ENCODE measurements around the gene DPP6. TPM values are rescaled to one million over a fixed set of nuclear protein-coding genes. Genes with fewer than 3 reads are reported as not detected.

The DPP6 gene
- total and polyA plus RNA-seq, 9 donors = 3.3 to 11.5 (median 4.7) TPM

DNA sequence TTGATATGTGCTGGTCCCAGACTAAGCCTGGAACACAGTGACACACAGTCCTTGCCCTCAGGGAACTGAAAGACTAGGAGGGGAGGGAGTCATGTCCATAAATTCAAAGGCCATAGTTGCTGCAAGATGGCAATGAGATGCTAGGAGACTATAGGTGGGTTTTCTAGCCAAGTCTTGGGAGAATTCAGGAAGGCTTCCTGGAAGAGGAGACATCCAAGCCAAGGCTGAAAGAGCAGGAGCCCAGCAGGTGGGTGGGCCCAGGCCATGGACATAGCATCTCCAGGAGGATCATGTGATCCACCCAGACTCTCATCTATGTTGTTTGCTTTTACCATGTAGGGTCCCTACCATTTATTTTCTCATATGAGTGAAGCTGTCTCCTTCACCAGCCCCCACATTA is 335.1 kb downstream of the DPP6 start:
- Histone ChIP-seq H3K27ac (ENCODE audit: low read length) (no peak overlapping the region), H3K4me3 (ENCODE audit: low read length) (no peak overlapping the region), H3K9me3 (replicated peaks; ENCODE audit: control insufficient read depth, low read depth, low read length) (no peaks in the 10 kb centered on the region), H3K36me3 (ENCODE audit: control insufficient read depth, insufficient read depth, low read length) (no peaks in the 10 kb centered on the region), H3K4me1 (ENCODE audit: control insufficient read depth, insufficient read depth, low read length) (no peaks in the 10 kb centered on the region), H3K27me3 (ENCODE audit: control insufficient read depth, insufficient read depth, low read length) (no peaks in the 10 kb centered on the region)
- no peak for DNase-seq

GRCh38 chr7:154388412-154388811 is 336.2 kb downstream of the DPP6 start:
- H3K4me3 ChIP-seq (ENCODE audit: low read length) = no peak overlapping the region
- H3K27ac ChIP-seq (ENCODE audit: low read length) = no peak overlapping the region
- no peaks in the 10 kb centered on the region for H3K36me3 ChIP-seq (ENCODE audit: control insufficient read depth, insufficient read depth, low read length)
- no peaks in the 10 kb centered on the region for H3K27me3 ChIP-seq (ENCODE audit: control insufficient read depth, insufficient read depth, low read length)
- no peaks in the 10 kb centered on the region for H3K9me3 ChIP-seq (replicated peaks; ENCODE audit: control insufficient read depth, low read depth, low read length)
- WGBS (ENCODE audit: insufficient coverage) = 87% methylated on average over 4 of the region's 4 CpGs
- no peaks in the 10 kb centered on the region for H3K4me1 ChIP-seq (ENCODE audit: control insufficient read depth, insufficient read depth, low read length)
- no peak for DNase-seq

DNA sequence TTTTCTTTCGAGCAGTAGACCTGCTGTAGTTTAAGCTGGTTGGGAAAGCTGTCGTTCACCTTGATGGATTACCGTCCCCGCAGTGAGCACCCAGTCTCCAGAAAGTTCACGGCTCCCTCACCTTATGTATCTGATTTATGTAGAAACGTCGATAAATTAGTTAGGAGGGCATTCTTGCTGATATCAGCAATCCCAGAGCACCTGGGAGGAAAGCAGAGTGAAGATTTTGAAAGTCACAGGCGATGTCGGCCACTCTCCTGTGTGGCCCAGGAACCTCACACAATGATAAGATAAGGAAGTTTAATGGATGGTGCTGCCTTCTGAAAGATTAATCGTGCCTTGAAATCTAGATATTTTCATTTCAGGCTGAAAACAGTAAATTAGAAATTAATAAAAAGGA is 336.8 kb downstream of the DPP6 start:
- Histone ChIP-seq H3K4me1 (ENCODE audit: control insufficient read depth, insufficient read depth, low read length) (no peaks in the 10 kb centered on the region), H3K36me3 (ENCODE audit: control insufficient read depth, insufficient read depth, low read length) (no peaks in the 10 kb centered on the region), H3K4me3 (ENCODE audit: low read length) (no peak overlapping the region), H3K9me3 (replicated peaks; ENCODE audit: control insufficient read depth, low read depth, low read length) (no peaks in the 10 kb centered on the region), H3K27me3 (ENCODE audit: control insufficient read depth, insufficient read depth, low read length) (no peaks in the 10 kb centered on the region), H3K27ac (ENCODE audit: low read length) (no peak overlapping the region)
- no peak for DNase-seq
- 77% methylated on average over 6 of the region's 10 CpGs for WGBS (ENCODE audit: insufficient coverage)

GRCh38 chr7:154390961-154391360 is 338.8 kb downstream of the DPP6 start:
- H3K36me3 ChIP-seq (ENCODE audit: control insufficient read depth, insufficient read depth, low read length) = no peaks in the 10 kb centered on the region
- DNase-seq = no peak
- peaks cover 2% of the 10 kb centered on the region for H3K9me3 ChIP-seq (replicated peaks; ENCODE audit: control insufficient read depth, low read depth, low read length)
- H3K27ac ChIP-seq (ENCODE audit: low read length) = no peak overlapping the region
- no peak overlapping the region for H3K4me3 ChIP-seq (ENCODE audit: low read length)
- WGBS (ENCODE audit: insufficient coverage) = 96% methylated on average over 14 of the region's 17 CpGs
- H3K27me3 ChIP-seq (ENCODE audit: control insufficient read depth, insufficient read depth, low read length) = no peaks in the 10 kb centered on the region
- H3K4me1 ChIP-seq (ENCODE audit: control insufficient read depth, insufficient read depth, low read length) = no peaks in the 10 kb centered on the region

- no CpG with 5 or more reads among the region's 2 CpGs for WGBS (ENCODE audit: insufficient coverage)
- Histone ChIP-seq H3K4me1 (ENCODE audit: control insufficient read depth, insufficient read depth, low read length) (no peaks in the 10 kb centered on the region), H3K36me3 (ENCODE audit: control insufficient read depth, insufficient read depth, low read length) (no peaks in the 10 kb centered on the region), H3K9me3 (replicated peaks; ENCODE audit: control insufficient read depth, low read depth, low read length) (peaks cover 2% of the 10 kb centered on the region), H3K27me3 (ENCODE audit: control insufficient read depth, insufficient read depth, low read length) (no peaks in the 10 kb centered on the region), H3K27ac (ENCODE audit: low read length) (no peak overlapping the region), H3K4me3 (ENCODE audit: low read length) (no peak overlapping the region)
- DNase-seq = no peak
Measured at GRCh38 chr7:154394804-154395203, 342.6 kb downstream of the DPP6 start.

GRCh38 chr7:154406312-154406711 is 354.1 kb downstream of the DPP6 start:
- Histone ChIP-seq H3K36me3 (ENCODE audit: control insufficient read depth, insufficient read depth, low read length) (no peaks in the 10 kb centered on the region), H3K4me3 (ENCODE audit: low read length) (no peak overlapping the region), H3K27me3 (ENCODE audit: control insufficient read depth, insufficient read depth, low read length) (no peaks in the 10 kb centered on the region), H3K27ac (ENCODE audit: low read length) (no peak overlapping the region), H3K9me3 (replicated peaks; ENCODE audit: control insufficient read depth, low read depth, low read length) (no peaks in the 10 kb centered on the region), H3K4me1 (ENCODE audit: control insufficient read depth, insufficient read depth, low read length) (no peaks in the 10 kb centered on the region)
- 87% methylated on average over 8 of the region's 8 CpGs for WGBS (ENCODE audit: insufficient coverage)
- no peak for DNase-seq

DNA sequence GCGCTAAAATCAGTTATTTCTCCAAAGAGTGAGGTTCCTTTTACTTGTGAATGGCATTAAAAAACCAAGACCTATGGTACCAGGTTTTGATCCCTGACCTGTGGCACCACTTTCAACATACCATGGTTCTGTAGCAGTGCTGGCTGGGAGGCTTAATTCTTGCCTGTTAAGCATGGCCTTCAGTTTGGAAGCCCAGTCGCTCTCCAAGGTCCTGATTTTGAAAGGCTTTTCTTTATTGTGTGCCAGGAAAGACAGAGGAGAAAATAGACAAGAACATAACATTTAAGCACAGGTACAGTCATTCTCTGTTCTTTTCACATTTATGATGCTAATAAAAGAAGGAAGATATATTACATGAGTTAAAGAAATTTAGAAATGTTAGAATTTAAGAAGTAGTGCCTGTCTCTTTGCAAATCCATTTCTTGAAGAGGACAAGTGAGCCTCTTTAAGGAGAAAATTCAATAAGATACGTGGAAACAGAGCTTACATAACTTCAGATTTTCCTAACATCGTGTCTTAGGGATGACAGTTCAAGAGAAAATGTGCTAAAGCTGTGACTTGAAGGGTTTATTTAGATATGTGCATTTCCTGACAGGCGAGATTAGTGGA is 357.6 kb downstream of the DPP6 start:
- no peaks in the 10 kb centered on the region for H3K4me1 ChIP-seq (ENCODE audit: control insufficient read depth, insufficient read depth, low read length)
- H3K36me3 ChIP-seq (ENCODE audit: control insufficient read depth, insufficient read depth, low read length) = no peaks in the 10 kb centered on the region
- peak; percentile 68 for DNase-seq
- H3K27me3 ChIP-seq (ENCODE audit: control insufficient read depth, insufficient read depth, low read length) = no peaks in the 10 kb centered on the region
- H3K9me3 ChIP-seq (replicated peaks; ENCODE audit: control insufficient read depth, low read depth, low read length) = no peaks in the 10 kb centered on the region
- H3K4me3 ChIP-seq (ENCODE audit: low read length) = no peak overlapping the region
- H3K27ac ChIP-seq (ENCODE audit: low read length) = no peak overlapping the region
- WGBS (ENCODE audit: insufficient coverage) = no CpG with 5 or more reads among the region's 5 CpGs

DNA sequence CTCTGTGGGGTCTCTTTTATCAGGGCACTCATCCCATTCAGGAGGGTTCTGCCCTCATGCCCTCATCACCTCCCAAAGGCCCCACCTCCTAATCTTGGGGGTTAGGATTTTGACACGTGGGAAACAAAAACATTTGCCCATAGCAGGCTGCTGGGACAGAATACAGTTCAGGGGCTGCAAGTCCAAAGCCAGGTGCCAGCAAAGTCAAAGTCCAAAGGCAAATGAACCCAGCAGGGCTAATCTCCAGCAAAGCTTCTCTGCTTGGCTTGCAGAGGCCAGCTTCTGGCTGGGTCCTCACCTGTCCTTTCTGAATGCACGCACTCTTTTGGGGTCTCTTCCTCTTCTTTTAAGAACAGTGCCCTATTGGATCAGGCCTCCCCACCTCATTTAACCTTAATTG is 359.9 kb downstream of the DPP6 start:
- H3K9me3 ChIP-seq (replicated peaks; ENCODE audit: control insufficient read depth, low read depth, low read length) = no peaks in the 10 kb centered on the region
- no peaks in the 10 kb centered on the region for H3K4me1 ChIP-seq (ENCODE audit: control insufficient read depth, insufficient read depth, low read length)
- H3K4me3 ChIP-seq (ENCODE audit: low read length) = no peak overlapping the region
- WGBS (ENCODE audit: insufficient coverage) = 50% methylated on average over 2 of the region's 2 CpGs
- H3K27me3 ChIP-seq (ENCODE audit: control insufficient read depth, insufficient read depth, low read length) = no peaks in the 10 kb centered on the region
- H3K27ac ChIP-seq (ENCODE audit: low read length) = no peak overlapping the region
- DNase-seq = no peak
- H3K36me3 ChIP-seq (ENCODE audit: control insufficient read depth, insufficient read depth, low read length) = no peaks in the 10 kb centered on the region

DNA sequence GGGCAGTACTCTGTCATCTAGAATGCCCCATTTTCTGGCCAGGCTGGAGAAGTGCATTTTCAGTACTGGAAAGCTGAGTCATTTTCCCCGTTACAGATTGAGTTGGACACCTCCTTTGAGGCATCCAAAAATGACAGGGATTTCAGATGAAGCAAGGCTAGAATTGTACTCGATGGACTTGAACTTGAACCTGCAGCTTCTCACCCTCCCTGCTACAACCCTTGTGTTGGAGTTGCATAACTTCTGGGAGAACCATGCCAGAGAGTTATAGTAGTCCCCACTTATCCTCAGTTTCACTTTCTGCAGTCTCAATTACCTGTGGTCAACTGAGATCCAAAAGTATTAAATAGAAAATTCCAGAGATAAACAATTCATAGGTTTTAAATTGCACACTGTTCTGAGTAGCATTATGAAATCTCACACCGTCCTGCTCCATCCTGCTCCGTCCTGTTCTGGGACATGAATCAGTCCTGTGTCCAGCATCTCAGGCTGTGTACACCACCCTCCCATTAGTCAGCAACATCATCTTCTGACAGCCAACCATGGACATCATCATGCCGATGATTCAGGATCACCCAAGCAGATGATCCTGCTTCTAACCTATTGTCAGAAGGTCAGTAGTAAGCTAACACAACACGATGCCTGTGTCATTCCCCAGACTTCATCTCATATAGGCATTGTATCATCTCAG is 363.7 kb downstream of the DPP6 start:
- Histone ChIP-seq H3K9me3 (replicated peaks; ENCODE audit: control insufficient read depth, low read depth, low read length) (no peaks in the 10 kb centered on the region), H3K36me3 (ENCODE audit: control insufficient read depth, insufficient read depth, low read length) (no peaks in the 10 kb centered on the region), H3K4me1 (ENCODE audit: control insufficient read depth, insufficient read depth, low read length) (no peaks in the 10 kb centered on the region), H3K27me3 (ENCODE audit: control insufficient read depth, insufficient read depth, low read length) (no peaks in the 10 kb centered on the region), H3K4me3 (ENCODE audit: low read length) (no peak overlapping the region), H3K27ac (ENCODE audit: low read length) (no peak overlapping the region)
- 78% methylated on average over 4 of the region's 6 CpGs for WGBS (ENCODE audit: insufficient coverage)
- DNase-seq = no peak

GRCh38 chr7:154416714-154417113 is 364.5 kb downstream of the DPP6 start:
- WGBS (ENCODE audit: insufficient coverage) = 45% methylated on average over 4 of the region's 6 CpGs
- H3K27ac ChIP-seq (ENCODE audit: low read length) = no peak overlapping the region

DNA sequence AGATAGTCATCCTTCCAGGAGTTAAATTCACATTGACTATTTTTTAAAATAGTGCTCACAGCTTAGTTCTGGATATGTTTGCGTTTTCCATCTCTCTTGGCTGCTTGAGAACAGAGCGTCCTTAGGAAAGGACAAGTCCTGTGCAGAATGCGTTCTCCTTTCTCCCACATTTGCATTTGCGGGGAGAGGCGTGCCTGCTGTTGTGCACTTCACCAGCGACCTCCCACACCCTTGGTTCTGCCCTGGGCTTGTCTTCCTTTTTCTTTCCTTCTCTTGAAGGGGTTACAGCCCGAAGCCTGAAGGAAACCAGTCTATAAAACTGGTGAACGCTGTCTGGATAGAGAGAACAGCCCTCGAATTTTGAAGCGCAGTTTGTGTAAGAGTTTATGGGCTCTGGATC is 367.1 kb downstream of the DPP6 start:
- Histone ChIP-seq H3K4me1 (ENCODE audit: control insufficient read depth, insufficient read depth, low read length) (peaks cover 3% of the 10 kb centered on the region), H3K4me3 (ENCODE audit: low read length) (no peak overlapping the region), H3K27me3 (ENCODE audit: control insufficient read depth, insufficient read depth, low read length) (no peaks in the 10 kb centered on the region), H3K9me3 (replicated peaks; ENCODE audit: control insufficient read depth, low read depth, low read length) (no peaks in the 10 kb centered on the region), H3K27ac (ENCODE audit: low read length) (no peak overlapping the region), H3K36me3 (ENCODE audit: control insufficient read depth, insufficient read depth, low read length) (no peaks in the 10 kb centered on the region)
- 53% methylated on average over 5 of the region's 10 CpGs for WGBS (ENCODE audit: insufficient coverage)
- no peak for DNase-seq

More at GRCh38 chr7:154416714-154417113, 364.5 kb downstream of the DPP6 start:
- Histone ChIP-seq H3K36me3 (ENCODE audit: control insufficient read depth, insufficient read depth, low read length) (no peaks in the 10 kb centered on the region), H3K27me3 (ENCODE audit: control insufficient read depth, insufficient read depth, low read length) (no peaks in the 10 kb centered on the region), H3K9me3 (replicated peaks; ENCODE audit: control insufficient read depth, low read depth, low read length) (no peaks in the 10 kb centered on the region), H3K4me3 (ENCODE audit: low read length) (no peak overlapping the region), H3K4me1 (ENCODE audit: control insufficient read depth, insufficient read depth, low read length) (no peaks in the 10 kb centered on the region)
- no peak for DNase-seq
